Activated CD8-positive, alpha-beta memory T cell treated with anti-CD3 and anti-CD28 coated beads, Interleukin-2, amount 10 ng/mL, durations not matched to agents 7 days and 5 days (primary cell): Measurements from ENCODE around the gene NELL2. TPM values are rescaled to one million over a fixed set of nuclear protein-coding genes. Genes with fewer than 3 reads are reported as not detected.
A peak's percentile ranks its signal among the peaks of the same experiment; 100 is the strongest.
"Not testable (repeated sequence)": the region's sequence is repeated elsewhere in the genome, so short reads cannot be mapped to it uniquely, and the experiment has no call there.

ENCODE experiments used
- ATAC-seq: fragments of 150-1000 bp; cut with Tn5 transposase; one replicate; pipeline ENCODE4 v1.10.0; 2021; ENCODE audit warnings: moderate library complexity
- CTCF ChIA-PET: fragments of 350-600 bp; sonication (Branson Sonifier 250); formaldehyde crosslinking; loops from one replicate; lab custom pipeline; 2021; ENCODE audit warnings: antibody characterized with exemption; lab: Charles Lee
- DNase-seq: peaks from one replicate; pipeline ENCODE4 v3.0.0-alpha.2; 2020
- H3K27ac Mint-ChIP-seq: one replicate; pipeline ENCODE4 v1.8.0; 2021; ENCODE audit warnings: mild to moderate bottlenecking, mixed read lengths
- H3K27me3 Mint-ChIP-seq: one replicate; pipeline ENCODE4 v1.8.0; 2021; ENCODE audit warnings: mixed read lengths
- H3K36me3 Mint-ChIP-seq: one replicate; pipeline ENCODE4 v1.8.0; 2021; ENCODE audit warnings: mild to moderate bottlenecking, mixed read lengths
- H3K4me1 Mint-ChIP-seq: one replicate; pipeline ENCODE4 v1.8.0; 2021; ENCODE audit warnings: mixed read lengths
- H3K4me3 Mint-ChIP-seq: one replicate; pipeline ENCODE4 v1.8.0; 2021; ENCODE audit warnings: mild to moderate bottlenecking, moderate library complexity, mixed read lengths
- H3K9me3 Mint-ChIP-seq: one replicate; pipeline ENCODE4 v1.8.0; 2022; ENCODE audit warnings: low read depth, mixed read lengths
- total RNA-seq, 2 experiments: library from RNA; stranded (reverse); gene quantifications; one replicate each; pipeline ENCODE4 v1.2.3, GENCODE V29; 2021

The NELL2 gene
- total RNA-seq, 2 experiments from 2014 or later, result 22.7 to 76.9 TPM

- Mint-ChIP-seq H3K4me3 (peak overlapping the region; percentile 16), H3K27ac (peak overlapping the region; percentile 77), H3K4me1 (peaks cover 74% of the 10 kb centered on the region), H3K36me3 (peaks cover 4% of the 10 kb centered on the region), H3K9me3 (no peaks in the 10 kb centered on the region), H3K27me3 (no peaks in the 10 kb centered on the region)
- CTCF ChIA-PET, result interaction anchor here (2.4 kb wide), 1 partner anchor 8 kb away, joined by 5 read pairs; no protein-coding TSS in a partner anchor
- DNase-seq, result no peak
- no peak for ATAC-seq
These were observed 36.3 kb downstream of the NELL2 start for GRCh38 chr12:44839785-44840184.

GRCh38 chr12:44837114-44837755 lies 38.9 kb downstream of the NELL2 start:
- Mint-ChIP-seq H3K4me3 (no peak overlapping the region), H3K4me1 (peaks cover 72% of the 10 kb centered on the region)

GRCh38 chr12:44835641-44836379 lies 40.3 kb downstream of the NELL2 start:
- Mint-ChIP-seq H3K27me3 (no peaks in the 10 kb centered on the region), H3K4me3 (peak overlapping the region; percentile 42), H3K27ac (peak overlapping the region; percentile 84), H3K9me3 (no peaks in the 10 kb centered on the region), H3K36me3 (no peaks in the 10 kb centered on the region), H3K4me1 (peaks cover 74% of the 10 kb centered on the region)
- ATAC-seq (peak; percentile 69), DNase-seq (peak; percentile 50)
- CTCF ChIA-PET, result interaction anchor here (0.8 to 1.7 kb wide), 2 partner anchors 13 to 36 kb away, joined by 3 read pairs; no protein-coding TSS in a partner anchor

More at GRCh38 chr12:44837114-44837755, 38.9 kb downstream of the NELL2 start:
- ATAC-seq, result no peak
- DNase-seq, result no peak
- H3K9me3 Mint-ChIP-seq, result no peaks in the 10 kb centered on the region
- H3K36me3 Mint-ChIP-seq, result peaks cover 1% of the 10 kb centered on the region
- CTCF ChIA-PET, result interaction anchor here (0.6 to 2.0 kb wide), 6 partner anchors 8 to 39 kb away, joined by 3 to 5 read pairs (median 3); partner anchors contain the start of gene NELL2
- H3K27me3 Mint-ChIP-seq, result no peaks in the 10 kb centered on the region
- H3K27ac Mint-ChIP-seq, result peak overlapping the region; percentile 84

- H3K4me1 Mint-ChIP-seq, result peaks cover 75% of the 10 kb centered on the region
- H3K4me3 Mint-ChIP-seq, result peak overlapping the region; percentile 32
- peak; percentile 38 for ATAC-seq
- not testable (repeated sequence) for H3K36me3 Mint-ChIP-seq, H3K9me3 Mint-ChIP-seq, H3K27me3 Mint-ChIP-seq, DNase-seq
- CTCF ChIA-PET, result interaction anchor here (1.7 kb wide), 1 partner anchor 12 kb away, joined by 3 read pairs; no protein-coding TSS in a partner anchor
- peak overlapping the region; percentile 84 for H3K27ac Mint-ChIP-seq
These were observed 41.1 kb downstream of the NELL2 start for GRCh38 chr12:44834996-44835395.

- Mint-ChIP-seq H3K27me3 (no peaks in the 10 kb centered on the region), H3K4me3 (no peak overlapping the region), H3K27ac (peak overlapping the region; percentile 42), H3K9me3 (no peaks in the 10 kb centered on the region), H3K36me3 (no peaks in the 10 kb centered on the region), H3K4me1 (peaks cover 74% of the 10 kb centered on the region)
- CTCF ChIA-PET, result no interaction called here
- DNase-seq, result no peak
- ATAC-seq, result no peak
These were observed 42.6 kb downstream of the NELL2 start for GRCh38 chr12:44833561-44833960.

DNA sequence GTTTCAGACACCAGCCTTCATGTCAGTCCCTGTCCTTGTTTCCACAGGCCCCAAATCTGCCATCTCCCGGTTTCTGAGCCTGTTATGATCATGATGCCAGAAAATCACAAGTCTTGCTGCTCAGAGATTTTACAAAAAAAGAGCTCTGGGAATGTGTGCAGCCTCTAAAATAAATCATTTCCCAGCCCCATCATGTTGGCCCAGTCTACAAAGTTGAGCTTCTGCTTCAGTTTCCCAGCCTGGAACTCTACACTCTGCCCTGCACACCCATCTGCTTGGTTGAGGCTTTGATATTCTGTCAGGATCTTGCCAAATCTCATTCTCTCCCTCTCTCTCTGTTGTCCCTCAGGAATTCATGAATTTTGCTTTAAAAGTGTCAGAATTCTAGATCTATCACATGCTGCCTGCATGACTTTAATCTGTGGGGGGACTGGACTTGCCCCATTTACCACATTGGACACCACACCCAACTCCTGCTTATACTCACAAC lies 45.5 kb downstream of the NELL2 start:
- CTCF ChIA-PET, result interaction anchor here (0.9 to 3.0 kb wide), 4 partner anchors 14 to 43 kb away, joined by 3 to 11 read pairs (median 3); no protein-coding TSS in a partner anchor
- no peaks in the 10 kb centered on the region for H3K36me3 Mint-ChIP-seq
- no peak overlapping the region for H3K4me3 Mint-ChIP-seq
- H3K27ac Mint-ChIP-seq, result peak overlapping the region; percentile 48
- ATAC-seq (no peak), DNase-seq (no peak)
- H3K9me3 Mint-ChIP-seq, result no peaks in the 10 kb centered on the region
- no peaks in the 10 kb centered on the region for H3K27me3 Mint-ChIP-seq
- H3K4me1 Mint-ChIP-seq, result peaks cover 67% of the 10 kb centered on the region

DNA sequence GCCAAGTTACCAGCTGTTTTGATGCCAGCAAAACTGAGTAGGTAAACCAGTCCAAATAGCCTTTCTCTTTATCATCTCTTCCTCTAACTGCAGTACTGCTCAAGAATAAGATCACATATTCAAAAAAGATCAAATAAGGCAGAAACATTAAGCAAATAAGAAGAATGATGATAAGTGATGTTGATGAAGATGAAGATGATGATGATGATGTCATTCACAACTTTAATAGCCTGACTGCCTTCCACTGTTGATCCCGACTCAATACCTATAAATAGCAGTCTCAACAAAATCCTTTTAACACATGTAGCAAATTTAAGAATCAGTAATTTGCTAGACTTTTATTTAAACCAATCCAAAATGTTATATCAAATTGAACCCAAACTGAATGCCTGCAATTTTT lies 47.1 kb downstream of the NELL2 start:
- DNase-seq, result no peak
- peaks cover 2% of the 10 kb centered on the region for H3K9me3 Mint-ChIP-seq
- H3K36me3 Mint-ChIP-seq, result peaks cover 4% of the 10 kb centered on the region
- H3K27ac Mint-ChIP-seq, result peak overlapping the region; percentile 69
- no peaks in the 10 kb centered on the region for H3K27me3 Mint-ChIP-seq
- H3K4me3 Mint-ChIP-seq, result no peak overlapping the region
- peaks cover 56% of the 10 kb centered on the region for H3K4me1 Mint-ChIP-seq
- CTCF ChIA-PET, result interaction anchor here (0.9 to 1.5 kb wide), 4 partner anchors 14 to 47 kb away, joined by 3 to 5 read pairs (median 4); partner anchors contain the start of gene NELL2
- ATAC-seq, result no peak

- Mint-ChIP-seq H3K9me3 (peaks cover 2% of the 10 kb centered on the region), H3K27me3 (no peaks in the 10 kb centered on the region), H3K36me3 (peaks cover 4% of the 10 kb centered on the region), H3K4me3 (peak overlapping the region; percentile 56), H3K4me1 (peaks cover 52% of the 10 kb centered on the region), H3K27ac (peak overlapping the region; percentile 87)
- no peak for DNase-seq
- CTCF ChIA-PET, result interaction anchor here (1.2 to 2.5 kb wide), 3 partner anchors 15 to 47 kb away, joined by 3 to 21 read pairs (median 5); partner anchors contain the start of gene NELL2
- peak; percentile 71 for ATAC-seq
These were observed 48.2 kb downstream of the NELL2 start for GRCh38 chr12:44827832-44828438.

- not testable (repeated sequence) for ATAC-seq, DNase-seq, H3K27me3 Mint-ChIP-seq, H3K4me3 Mint-ChIP-seq, H3K9me3 Mint-ChIP-seq, H3K27ac Mint-ChIP-seq
- Mint-ChIP-seq H3K4me1 (peaks cover 38% of the 10 kb centered on the region), H3K36me3 (peaks cover 12% of the 10 kb centered on the region)
- CTCF ChIA-PET, result interaction anchor here (1.2 to 1.9 kb wide), 4 partner anchors 9 to 53 kb away, joined by 3 to 7 read pairs (median 4); no protein-coding TSS in a partner anchor
These were observed 54.4 kb downstream of the NELL2 start for GRCh38 chr12:44821702-44822101.

DNA sequence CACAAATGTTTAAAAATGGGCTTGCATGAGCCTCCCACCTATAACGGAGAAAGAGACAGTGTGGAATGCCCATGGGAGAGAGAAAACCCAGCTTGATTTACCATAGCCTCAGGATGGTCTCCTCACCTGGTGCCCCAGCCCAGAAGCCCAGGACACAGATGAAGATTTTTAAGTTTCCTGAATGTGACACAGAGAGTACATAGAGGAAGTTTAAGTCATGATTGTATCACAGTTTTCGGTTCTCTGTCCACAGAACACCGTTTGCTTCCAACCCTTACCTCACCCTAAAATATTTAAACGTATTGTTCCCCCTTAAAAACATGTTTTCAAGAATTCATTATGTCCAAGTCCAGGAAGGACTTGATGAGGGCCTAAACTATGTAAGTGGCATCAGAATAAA lies 56.2 kb downstream of the NELL2 start:
- Mint-ChIP-seq H3K27ac (peak overlapping the region; percentile 52), H3K4me1 (peaks cover 41% of the 10 kb centered on the region), H3K4me3 (no peak overlapping the region), H3K9me3 (peaks cover 2% of the 10 kb centered on the region), H3K27me3 (no peaks in the 10 kb centered on the region), H3K36me3 (peaks cover 12% of the 10 kb centered on the region)
- CTCF ChIA-PET, result no interaction called here
- ATAC-seq, result no peak
- DNase-seq, result no peak

- no peaks in the 10 kb centered on the region for H3K9me3 Mint-ChIP-seq
- no peaks in the 10 kb centered on the region for H3K27me3 Mint-ChIP-seq
- no peak overlapping the region for H3K27ac Mint-ChIP-seq
- peaks cover 38% of the 10 kb centered on the region for H3K4me1 Mint-ChIP-seq
- CTCF ChIA-PET, result no interaction called here
- ATAC-seq, result no peak
- H3K36me3 Mint-ChIP-seq, result peaks cover 10% of the 10 kb centered on the region
- H3K4me3 Mint-ChIP-seq, result no peak overlapping the region
- DNase-seq, result no peak
These were observed 58.4 kb downstream of the NELL2 start for GRCh38 chr12:44817687-44818086.

DNA sequence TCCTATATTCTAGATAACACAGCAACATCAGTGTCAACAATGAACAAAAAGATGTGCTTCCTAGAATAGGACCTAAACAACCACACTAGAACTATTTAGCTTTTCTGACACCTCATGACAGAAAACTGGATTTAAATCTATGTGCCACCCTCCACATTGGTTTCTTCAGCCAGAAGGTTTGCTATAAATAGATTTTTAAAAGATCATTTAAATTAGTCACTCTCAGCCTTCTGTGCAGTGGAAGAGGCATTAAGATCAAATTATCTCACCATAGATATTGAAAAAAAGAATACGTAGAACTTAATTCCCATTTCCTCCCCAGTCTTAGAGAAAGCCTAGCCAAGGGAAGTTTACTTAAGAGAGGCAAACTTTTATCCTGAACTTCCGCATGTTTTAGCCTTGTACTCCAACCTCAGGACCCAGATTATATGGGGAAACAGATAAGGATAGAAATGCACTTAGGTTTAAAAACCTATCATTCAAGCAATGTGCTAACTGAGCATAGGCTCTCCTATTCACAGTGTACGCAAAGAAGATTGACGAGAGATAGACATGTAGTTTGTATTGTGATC lies 59.6 kb downstream of the NELL2 start:
- H3K27me3 Mint-ChIP-seq, result no peaks in the 10 kb centered on the region
- H3K36me3 Mint-ChIP-seq, result peaks cover 10% of the 10 kb centered on the region
- H3K4me3 Mint-ChIP-seq, result no peak overlapping the region
- no peak overlapping the region for H3K27ac Mint-ChIP-seq
- ATAC-seq, result no peak
- peaks cover 45% of the 10 kb centered on the region for H3K4me1 Mint-ChIP-seq
- CTCF ChIA-PET, result interaction anchor here (10.0 kb wide), 1 partner anchor 58 kb away, joined by 161 read pairs; the partner anchor contains the start of gene NELL2
- no peaks in the 10 kb centered on the region for H3K9me3 Mint-ChIP-seq
- DNase-seq, result no peak
